BJ (cell line): Measurements from ENCODE around the gene CDC16. TPM values are rescaled to one million over a fixed set of nuclear protein-coding genes. Genes with fewer than 3 reads are reported as not detected.
A peak's percentile ranks its signal among the peaks of the same experiment; 100 is the strongest.

Source experiments
- CTCF ChIA-PET: fragments of 350-600 bp; formaldehyde crosslinking; extraction: SDS; loops from one replicate; lab custom pipeline; 2021; ENCODE audit warnings: antibody characterized with exemption, inconsistent platforms; lab: Yijun Ruan, JAX
- POLR2A ChIA-PET: fragments of 300-600 bp; sonication (Branson Sonifier 250); formaldehyde crosslinking; extraction: SDS; loops from one replicate; lab custom pipeline; 2021; ENCODE audit warnings: antibody characterized with exemption; lab: Charles Lee
- DNase-seq: peaks from one replicate; pipeline ENCODE4 v3.0.0-alpha.2; 2011; ENCODE audit warnings: low read depth
- H3K27me3 ChIP-seq: 2 replicates; pipeline ENCODE4 v1.6.0; 2011; ENCODE audit warnings: low read length; ENCODE audit not compliant: control insufficient read depth, insufficient read depth
- H3K36me3 ChIP-seq: 2 replicates; pipeline ENCODE4 v1.5.1; 2011; ENCODE audit warnings: low read length; ENCODE audit not compliant: control insufficient read depth, insufficient read depth
- H3K4me3 ChIP-seq: 2 replicates; pipeline ENCODE4 v1.5.1; 2011; ENCODE audit warnings: low read depth, mild to moderate bottlenecking, control low read depth, low read length
- CTCF ChIP-seq: IDR thresholded peaks from 2 replicates; pipeline ENCODE4 v1.5.1; 2011; ENCODE audit warnings: low read depth, mild to moderate bottlenecking, control low read depth, inconsistent platforms, low read length, moderate library complexity; ENCODE audit not compliant: insufficient read depth
- polyA plus RNA-seq: library from polyadenylated mRNA; depleted of rRNA; stranded (reverse); fragments of >200 nt; gene quantifications from 2 replicates; pipeline ENCODE4 v1.2.3, GENCODE V29; 2011

The CDC16 gene
- polyA plus RNA-seq, 1 experiment: 55.8 TPM

GRCh38 chr13:114275304-114275703 is 40.6 kb downstream of the CDC16 start:
- no peak for DNase-seq
- Histone ChIP-seq H3K36me3 (peaks cover 12% of the 10 kb centered on the region), H3K27me3 (no peaks in the 10 kb centered on the region), H3K4me3 (no peak overlapping the region)
- ChIA-PET POLR2A (no interaction called here), CTCF (no interaction called here)
- TF ChIP-seq CTCF: no peak

GRCh38 chr13:114279146-114279545 is 44.4 kb downstream of the CDC16 start:
- TF ChIP-seq CTCF: no peak
- ChIA-PET CTCF (no interaction called here), POLR2A (no interaction called here)
- no peaks in the 10 kb centered on the region for H3K27me3 ChIP-seq
- H3K4me3 ChIP-seq: no peak overlapping the region
- DNase-seq: no peak
- peaks cover 4% of the 10 kb centered on the region for H3K36me3 ChIP-seq

- DNase-seq: no peak
- Histone ChIP-seq H3K27me3 (no peaks in the 10 kb centered on the region), H3K4me3 (no peak overlapping the region), H3K36me3 (peaks cover 6% of the 10 kb centered on the region)
- ChIA-PET POLR2A (interaction anchor here (0.6 kb wide), 1 partner anchor 15 kb away, joined by 3 read pairs; no protein-coding TSS in a partner anchor), CTCF (no interaction called here)
- TF ChIP-seq CTCF: no peak
These were observed 45.2 kb downstream of the CDC16 start for GRCh38 chr13:114279758-114280355.

GRCh38 chr13:114281351-114282040 is 46.8 kb downstream of the CDC16 start, which contains the start of gene UPF3A:
TSS of gene UPF3A (plus strand) at chr13:114281601. CDS start at chr13:114281640, 39 bp downstream.
- no peaks in the 10 kb centered on the region for H3K27me3 ChIP-seq
- H3K4me3 ChIP-seq: peak within 1 kb of the TSS; percentile 67
- ChIA-PET POLR2A (interaction anchor here (0.6 kb wide), 1 partner anchor 31 kb away, joined by 4 read pairs; no protein-coding TSS in a partner anchor), CTCF (interaction anchor here (1.5 kb wide), 1 partner anchor 17 kb away, joined by 4 read pairs; no protein-coding TSS in a partner anchor)
- H3K36me3 ChIP-seq: peaks cover 5% of the 10 kb centered on the region
- DNase-seq: peak; percentile 19
- no peak for TF ChIP-seq CTCF

GRCh38 chr13:114282041-114282670 is 47.5 kb downstream of the CDC16 start:
- no peak for TF ChIP-seq CTCF
- peaks cover 8% of the 10 kb centered on the region for H3K36me3 ChIP-seq
- peak overlapping the region; percentile 67 for H3K4me3 ChIP-seq
- DNase-seq: peak; percentile 20
- POLR2A ChIA-PET: interaction anchor here (0.6 kb wide), 1 partner anchor 30 kb away, joined by 4 read pairs; no protein-coding TSS in a partner anchor
- no peaks in the 10 kb centered on the region for H3K27me3 ChIP-seq
- CTCF ChIA-PET: interaction anchor here (1.5 kb wide), 1 partner anchor 17 kb away, joined by 4 read pairs; no protein-coding TSS in a partner anchor
